ENCODE measurements around the gene MED12L.

Gene MED12L

GRCh38 chr3:151107177-151107576 is 21.7 kb downstream of the MED12L start:
- no peak overlapping the region for H3K23ac ChIP-seq (ENCODE audit: low read length)
- no peak overlapping the region for H3K4me2 ChIP-seq (ENCODE audit: low read length)
- no peak overlapping the region for H4K5ac ChIP-seq (ENCODE audit: low read length)
- no peak overlapping the region for H2BK5ac ChIP-seq (ENCODE audit: low read length)
- no peaks in the 10 kb centered on the region for H3K36me3 ChIP-seq (ENCODE audit: control insufficient read depth, insufficient read depth, low read length)
- H3K9ac ChIP-seq (ENCODE audit: low read length): no peak overlapping the region
- no peak overlapping the region for H3K4me3 ChIP-seq (ENCODE audit: low read length)
- peaks cover 12% of the 10 kb centered on the region for H3K4me1 ChIP-seq (ENCODE audit: control insufficient read depth, low read depth, low read length)
- H3K79me1 ChIP-seq (ENCODE audit: low read length): peaks cover 10% of the 10 kb centered on the region
- no peak overlapping the region for H3K27ac ChIP-seq (ENCODE audit: low read depth, low read length)
- DNase-seq: peak; percentile 42
- H3K27me3 ChIP-seq (ENCODE audit: insufficient read depth, low read length, poor library complexity): no peaks in the 10 kb centered on the region
- no peak overlapping the region for H2BK15ac ChIP-seq (replicated peaks; ENCODE audit: low read depth)
- H3K4ac ChIP-seq (ENCODE audit: low read depth, low read length): no peak overlapping the region
- 100% methylated on average over 2 of the region's 4 CpGs for WGBS (ENCODE audit: extremely low coverage, insufficient coverage, low lambda C conversion rate)
- H3K18ac ChIP-seq (ENCODE audit: low read length): no peak overlapping the region
- H3K56ac ChIP-seq (ENCODE audit: low read length): no peak overlapping the region
- H4K8ac ChIP-seq (ENCODE audit: low read depth, low read length): no peak overlapping the region
- no peak overlapping the region for H2BK120ac ChIP-seq (ENCODE audit: low read depth, low read length)
- H2AK5ac ChIP-seq (ENCODE audit: low read length): no peak overlapping the region
- peaks cover 36% of the 10 kb centered on the region for H3K79me2 ChIP-seq (ENCODE audit: control insufficient read depth, insufficient read depth, low read length)

- no peak overlapping the region for H2BK120ac ChIP-seq (ENCODE audit: low read depth, low read length)
- H2BK15ac ChIP-seq (replicated peaks; ENCODE audit: low read depth): no peak overlapping the region
- no peak overlapping the region for H4K5ac ChIP-seq (ENCODE audit: low read length)
- no peak overlapping the region for H4K8ac ChIP-seq (ENCODE audit: low read depth, low read length)
- no peak overlapping the region for H3K18ac ChIP-seq (ENCODE audit: low read length)
- WGBS (ENCODE audit: extremely low coverage, insufficient coverage, low lambda C conversion rate): no CpG with 5 or more reads among the region's 5 CpGs
- peaks cover 9% of the 10 kb centered on the region for H3K79me1 ChIP-seq (ENCODE audit: low read length)
- no peak overlapping the region for H3K4ac ChIP-seq (ENCODE audit: low read depth, low read length)
- peak; percentile 92 for DNase-seq
- no peak overlapping the region for H2AK5ac ChIP-seq (ENCODE audit: low read length)
- H3K36me3 ChIP-seq (ENCODE audit: control insufficient read depth, insufficient read depth, low read length): no peaks in the 10 kb centered on the region
- H2BK5ac ChIP-seq (ENCODE audit: low read length): no peak overlapping the region
- H3K4me2 ChIP-seq (ENCODE audit: low read length): no peak overlapping the region
- H3K9ac ChIP-seq (ENCODE audit: low read length): no peak overlapping the region
- H3K56ac ChIP-seq (ENCODE audit: low read length): no peak overlapping the region
- no peak overlapping the region for H3K27ac ChIP-seq (ENCODE audit: low read depth, low read length)
- H3K4me1 ChIP-seq (ENCODE audit: control insufficient read depth, low read depth, low read length): peaks cover 12% of the 10 kb centered on the region
- H3K4me3 ChIP-seq (ENCODE audit: low read length): no peak overlapping the region
- H3K79me2 ChIP-seq (ENCODE audit: control insufficient read depth, insufficient read depth, low read length): peaks cover 34% of the 10 kb centered on the region
- H3K27me3 ChIP-seq (ENCODE audit: insufficient read depth, low read length, poor library complexity): no peaks in the 10 kb centered on the region
- H3K23ac ChIP-seq (ENCODE audit: low read length): no peak overlapping the region
Observed at GRCh38 chr3:151107701-151108100, 22.2 kb downstream of the MED12L start.

GRCh38 chr3:151109286-151109800 is 23.9 kb downstream of the MED12L start:
- no peak overlapping the region for H3K4ac ChIP-seq (ENCODE audit: low read depth, low read length)
- no peak overlapping the region for H3K27ac ChIP-seq (ENCODE audit: low read depth, low read length)
- no peak overlapping the region for H2BK5ac ChIP-seq (ENCODE audit: low read length)
- WGBS (ENCODE audit: extremely low coverage, insufficient coverage, low lambda C conversion rate): no CpG with 5 or more reads among the region's 8 CpGs
- H3K56ac ChIP-seq (ENCODE audit: low read length): no peak overlapping the region
- H3K4me3 ChIP-seq (ENCODE audit: low read length): no peak overlapping the region
- no peak overlapping the region for H3K23ac ChIP-seq (ENCODE audit: low read length)
- no peak overlapping the region for H2BK15ac ChIP-seq (replicated peaks; ENCODE audit: low read depth)
- no peak overlapping the region for H3K9ac ChIP-seq (ENCODE audit: low read length)
- no peak overlapping the region for H2BK120ac ChIP-seq (ENCODE audit: low read depth, low read length)
- no peak overlapping the region for H2AK5ac ChIP-seq (ENCODE audit: low read length)
- no peaks in the 10 kb centered on the region for H3K36me3 ChIP-seq (ENCODE audit: control insufficient read depth, insufficient read depth, low read length)
- H3K79me1 ChIP-seq (ENCODE audit: low read length): peaks cover 3% of the 10 kb centered on the region
- no peak overlapping the region for H3K18ac ChIP-seq (ENCODE audit: low read length)
- H3K4me2 ChIP-seq (ENCODE audit: low read length): no peak overlapping the region
- no peak overlapping the region for H4K5ac ChIP-seq (ENCODE audit: low read length)
- no peaks in the 10 kb centered on the region for H3K27me3 ChIP-seq (ENCODE audit: insufficient read depth, low read length, poor library complexity)
- DNase-seq: no peak
- peaks cover 14% of the 10 kb centered on the region for H3K4me1 ChIP-seq (ENCODE audit: control insufficient read depth, low read depth, low read length)
- H4K8ac ChIP-seq (ENCODE audit: low read depth, low read length): no peak overlapping the region
- peaks cover 28% of the 10 kb centered on the region for H3K79me2 ChIP-seq (ENCODE audit: control insufficient read depth, insufficient read depth, low read length)

- Histone ChIP-seq H2BK15ac (replicated peaks; ENCODE audit: low read depth) (no peak overlapping the region), H2AK5ac (ENCODE audit: low read length) (no peak overlapping the region), H3K23ac (ENCODE audit: low read length) (no peak overlapping the region), H3K4me2 (ENCODE audit: low read length) (no peak overlapping the region), H3K36me3 (ENCODE audit: control insufficient read depth, insufficient read depth, low read length) (no peaks in the 10 kb centered on the region), H4K5ac (ENCODE audit: low read length) (no peak overlapping the region), H2BK120ac (ENCODE audit: low read depth, low read length) (no peak overlapping the region), H4K8ac (ENCODE audit: low read depth, low read length) (no peak overlapping the region), H3K9ac (ENCODE audit: low read length) (no peak overlapping the region), H3K4me3 (ENCODE audit: low read length) (no peak overlapping the region), H3K27ac (ENCODE audit: low read depth, low read length) (no peak overlapping the region), H3K79me2 (ENCODE audit: control insufficient read depth, insufficient read depth, low read length) (peaks cover 26% of the 10 kb centered on the region), H3K27me3 (ENCODE audit: insufficient read depth, low read length, poor library complexity) (no peaks in the 10 kb centered on the region), H3K18ac (ENCODE audit: low read length) (no peak overlapping the region), H3K4me1 (ENCODE audit: control insufficient read depth, low read depth, low read length) (peaks cover 9% of the 10 kb centered on the region), H3K4ac (ENCODE audit: low read depth, low read length) (no peak overlapping the region), H3K56ac (ENCODE audit: low read length) (no peak overlapping the region), H2BK5ac (ENCODE audit: low read length) (no peak overlapping the region), H3K79me1 (ENCODE audit: low read length) (peaks cover 5% of the 10 kb centered on the region)
- DNase-seq: no peak
- no CpG with 5 or more reads among the region's 3 CpGs for WGBS (ENCODE audit: extremely low coverage, insufficient coverage, low lambda C conversion rate)
Observed at GRCh38 chr3:151112731-151113130, 27.3 kb downstream of the MED12L start.

- H3K27ac ChIP-seq (ENCODE audit: low read depth, low read length): no peak overlapping the region
- peaks cover 25% of the 10 kb centered on the region for H3K79me2 ChIP-seq (ENCODE audit: control insufficient read depth, insufficient read depth, low read length)
- H2BK5ac ChIP-seq (ENCODE audit: low read length): no peak overlapping the region
- no peak overlapping the region for H3K4me3 ChIP-seq (ENCODE audit: low read length)
- no CpG with 5 or more reads among the region's 1 CpG for WGBS (ENCODE audit: extremely low coverage, insufficient coverage, low lambda C conversion rate)
- no peak overlapping the region for H3K56ac ChIP-seq (ENCODE audit: low read length)
- no peak overlapping the region for H3K23ac ChIP-seq (ENCODE audit: low read length)
- peaks cover 5% of the 10 kb centered on the region for H3K79me1 ChIP-seq (ENCODE audit: low read length)
- H3K27me3 ChIP-seq (ENCODE audit: insufficient read depth, low read length, poor library complexity): no peaks in the 10 kb centered on the region
- no peak overlapping the region for H3K18ac ChIP-seq (ENCODE audit: low read length)
- no peaks in the 10 kb centered on the region for H3K36me3 ChIP-seq (ENCODE audit: control insufficient read depth, insufficient read depth, low read length)
- H3K9ac ChIP-seq (ENCODE audit: low read length): no peak overlapping the region
- peak; percentile 46 for DNase-seq
- no peak overlapping the region for H4K5ac ChIP-seq (ENCODE audit: low read length)
- H3K4me2 ChIP-seq (ENCODE audit: low read length): no peak overlapping the region
- H2BK120ac ChIP-seq (ENCODE audit: low read depth, low read length): no peak overlapping the region
- H4K8ac ChIP-seq (ENCODE audit: low read depth, low read length): no peak overlapping the region
- H2AK5ac ChIP-seq (ENCODE audit: low read length): no peak overlapping the region
- H3K4ac ChIP-seq (ENCODE audit: low read depth, low read length): no peak overlapping the region
- H3K4me1 ChIP-seq (ENCODE audit: control insufficient read depth, low read depth, low read length): peaks cover 5% of the 10 kb centered on the region
- H2BK15ac ChIP-seq (replicated peaks; ENCODE audit: low read depth): no peak overlapping the region
Observed at GRCh38 chr3:151113343-151113742, 27.9 kb downstream of the MED12L start.

- H3K4ac ChIP-seq (ENCODE audit: low read depth, low read length): no peak overlapping the region
- no peak overlapping the region for H3K4me3 ChIP-seq (ENCODE audit: low read length)
- no peak overlapping the region for H2BK15ac ChIP-seq (replicated peaks; ENCODE audit: low read depth)
- no peak overlapping the region for H3K56ac ChIP-seq (ENCODE audit: low read length)
- H3K23ac ChIP-seq (ENCODE audit: low read length): no peak overlapping the region
- WGBS (ENCODE audit: extremely low coverage, insufficient coverage, low lambda C conversion rate): no CpG with 5 or more reads among the region's 4 CpGs
- H4K8ac ChIP-seq (ENCODE audit: low read depth, low read length): no peak overlapping the region
- no peak overlapping the region for H4K5ac ChIP-seq (ENCODE audit: low read length)
- H3K9ac ChIP-seq (ENCODE audit: low read length): no peak overlapping the region
- H3K36me3 ChIP-seq (ENCODE audit: control insufficient read depth, insufficient read depth, low read length): no peaks in the 10 kb centered on the region
- DNase-seq: no peak
- H2BK120ac ChIP-seq (ENCODE audit: low read depth, low read length): no peak overlapping the region
- H3K27ac ChIP-seq (ENCODE audit: low read depth, low read length): no peak overlapping the region
- H3K79me1 ChIP-seq (ENCODE audit: low read length): peaks cover 3% of the 10 kb centered on the region
- no peak overlapping the region for H3K18ac ChIP-seq (ENCODE audit: low read length)
- no peak overlapping the region for H2BK5ac ChIP-seq (ENCODE audit: low read length)
- H3K79me2 ChIP-seq (ENCODE audit: control insufficient read depth, insufficient read depth, low read length): peaks cover 1% of the 10 kb centered on the region
- peaks cover 1% of the 10 kb centered on the region for H3K4me1 ChIP-seq (ENCODE audit: control insufficient read depth, low read depth, low read length)
- no peak overlapping the region for H3K4me2 ChIP-seq (ENCODE audit: low read length)
- no peaks in the 10 kb centered on the region for H3K27me3 ChIP-seq (ENCODE audit: insufficient read depth, low read length, poor library complexity)
- H2AK5ac ChIP-seq (ENCODE audit: low read length): no peak overlapping the region
Observed at GRCh38 chr3:151117047-151117446, 31.6 kb downstream of the MED12L start.
